Measurements from ENCODE around the gene HSPB7. TPM values are rescaled to one million over a fixed set of nuclear protein-coding genes. Genes with fewer than 3 reads are reported as not detected.
"Not testable (repeated sequence)": the region's sequence is repeated elsewhere in the genome, so short reads cannot be mapped to it uniquely, and the experiment has no call there.

The HSPB7 gene
- total RNA-seq, 1 experiment from 2014 or later, result not detected

GRCh38 chr1:15983275-15983674 lies 34.6 kb downstream of the HSPB7 start:
- ChIA-PET POLR2A (no interaction called here), CTCF (no interaction called here)
- no peak for DNase-seq
- Histone ChIP-seq H3K27me3 (replicated peaks; ENCODE audit: control insufficient read depth, insufficient read depth, low read length) (no peaks in the 10 kb centered on the region), H3K4me3 (ENCODE audit: low read depth, low read length) (no peak overlapping the region), H3K36me3 (ENCODE audit: control insufficient read depth, insufficient read depth, low read length) (no peaks in the 10 kb centered on the region), H3K9me3 (peaks cover 4% of the 10 kb centered on the region; the same call in 1 of the 2 replicates), H3K4me1 (no peaks in the 10 kb centered on the region)
- intact Hi-C loops (cut with micrococcal nuclease; ENCODE audit: unreplicated experiment), result no loop called here
- Mint-ChIP-seq H3K4me3 (ENCODE audit: unreplicated experiment) (no peak overlapping the region), H3K4me1 (ENCODE audit: low read depth, unreplicated experiment) (no peaks in the 10 kb centered on the region), H3K9me3 (ENCODE audit: unreplicated experiment) (peaks cover 11% of the 10 kb centered on the region), H3K27me3 (ENCODE audit: insufficient read depth, unreplicated experiment) (no peaks in the 10 kb centered on the region), H3K36me3 (ENCODE audit: insufficient read depth, unreplicated experiment) (no peaks in the 10 kb centered on the region), H3K27ac (ENCODE audit: unreplicated experiment) (no peak overlapping the region)
- TF ChIP-seq, protein P1, sequence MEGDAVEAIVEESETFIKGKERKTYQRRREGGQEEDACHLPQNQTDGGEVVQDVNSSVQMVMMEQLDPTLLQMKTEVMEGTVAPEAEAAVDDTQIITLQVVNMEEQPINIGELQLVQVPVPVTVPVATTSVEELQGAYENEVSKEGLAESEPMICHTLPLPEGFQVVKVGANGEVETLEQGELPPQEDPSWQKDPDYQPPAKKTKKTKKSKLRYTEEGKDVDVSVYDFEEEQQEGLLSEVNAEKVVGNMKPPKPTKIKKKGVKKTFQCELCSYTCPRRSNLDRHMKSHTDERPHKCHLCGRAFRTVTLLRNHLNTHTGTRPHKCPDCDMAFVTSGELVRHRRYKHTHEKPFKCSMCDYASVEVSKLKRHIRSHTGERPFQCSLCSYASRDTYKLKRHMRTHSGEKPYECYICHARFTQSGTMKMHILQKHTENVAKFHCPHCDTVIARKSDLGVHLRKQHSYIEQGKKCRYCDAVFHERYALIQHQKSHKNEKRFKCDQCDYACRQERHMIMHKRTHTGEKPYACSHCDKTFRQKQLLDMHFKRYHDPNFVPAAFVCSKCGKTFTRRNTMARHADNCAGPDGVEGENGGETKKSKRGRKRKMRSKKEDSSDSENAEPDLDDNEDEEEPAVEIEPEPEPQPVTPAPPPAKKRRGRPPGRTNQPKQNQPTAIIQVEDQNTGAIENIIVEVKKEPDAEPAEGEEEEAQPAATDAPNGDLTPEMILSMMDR (IDR thresholded peaks at IDR 0.05; ENCODE audit: insufficient read depth in 1 of 2, low read depth in 1 of 2, low read length in 1 of 2, severe bottlenecking in 1 of 2, unreplicated experiment in 1 of 2), result no peak
- no TSS peak for BruUV-seq (replicated peaks)

- ChIA-PET POLR2A (no interaction called here), CTCF (no interaction called here)
- TF ChIP-seq, protein P1 (IDR thresholded peaks at IDR 0.05; ENCODE audit: insufficient read depth in 1 of 2, low read depth in 1 of 2, low read length in 1 of 2, severe bottlenecking in 1 of 2, unreplicated experiment in 1 of 2), result no peak
- no TSS peak for BruUV-seq (replicated peaks)
- DNase-seq, result no peak
- Histone ChIP-seq H3K36me3 (ENCODE audit: control insufficient read depth, insufficient read depth, low read length) (no peaks in the 10 kb centered on the region), H3K4me3 (ENCODE audit: low read depth, low read length) (no peak overlapping the region), H3K4me1 (no peaks in the 10 kb centered on the region), H3K9me3 (peaks cover 4% of the 10 kb centered on the region; the same call in 1 of the 2 replicates), H3K27me3 (replicated peaks; ENCODE audit: control insufficient read depth, insufficient read depth, low read length) (no peaks in the 10 kb centered on the region)
- intact Hi-C loops (cut with micrococcal nuclease; ENCODE audit: unreplicated experiment), result no loop called here
- no peak overlapping the region for H3K27ac Mint-ChIP-seq (ENCODE audit: unreplicated experiment)
- no peak overlapping the region for H3K4me3 Mint-ChIP-seq (ENCODE audit: unreplicated experiment)
- H3K4me1 Mint-ChIP-seq (ENCODE audit: low read depth, unreplicated experiment), result no peaks in the 10 kb centered on the region
- H3K27me3 Mint-ChIP-seq (ENCODE audit: insufficient read depth, unreplicated experiment), result no peaks in the 10 kb centered on the region
- no peaks in the 10 kb centered on the region for H3K36me3 Mint-ChIP-seq (ENCODE audit: insufficient read depth, unreplicated experiment)
- H3K9me3 Mint-ChIP-seq (ENCODE audit: unreplicated experiment), result peaks cover 11% of the 10 kb centered on the region
These were observed 36.2 kb downstream of the HSPB7 start for GRCh38 chr1:15981679-15982078.

GRCh38 chr1:15977947-15978346 lies 39.9 kb downstream of the HSPB7 start:
- POLR2A ChIA-PET, result not testable (repeated sequence)

More at GRCh38 chr1:15977947-15978346, 39.9 kb downstream of the HSPB7 start:
- H3K4me3 ChIP-seq (ENCODE audit: low read depth, low read length); H3K4me1 ChIP-seq; H3K27ac Mint-ChIP-seq (ENCODE audit: unreplicated experiment); H3K9me3 Mint-ChIP-seq (ENCODE audit: unreplicated experiment); BruUV-seq (replicated peaks); H3K36me3 ChIP-seq (ENCODE audit: control insufficient read depth, insufficient read depth, low read length); H3K36me3 Mint-ChIP-seq (ENCODE audit: insufficient read depth, unreplicated experiment); CTCF ChIA-PET; H3K27me3 ChIP-seq (replicated peaks; ENCODE audit: control insufficient read depth, insufficient read depth, low read length); DNase-seq; H3K4me1 Mint-ChIP-seq (ENCODE audit: low read depth, unreplicated experiment); H3K9me3 ChIP-seq; H3K27me3 Mint-ChIP-seq (ENCODE audit: insufficient read depth, unreplicated experiment); intact Hi-C loops (cut with micrococcal nuclease; ENCODE audit: unreplicated experiment); H3K4me3 Mint-ChIP-seq (ENCODE audit: unreplicated experiment): not testable (repeated sequence)
